Activated CD4-positive, alpha-beta T cell treated with anti-CD3 and anti-CD28 coated beads for 48 hours (primary cell): Measurements from ENCODE around the gene CFAP100.

Source experiments
- DNase-seq: peaks from one replicate; pipeline ENCODE4 v3.0.0-alpha.2; 2020

CFAP100 gene

GRCh38 chr3:126377211-126377610 lies 17.5 kb upstream of the CFAP100 start:
- DNase-seq: no peak

GRCh38 chr3:126378341-126378751 lies 16.4 kb upstream of the CFAP100 start:
- no peak for DNase-seq

- DNase-seq: no peak
These were observed 14.5 kb upstream of the CFAP100 start for GRCh38 chr3:126380011-126380768.

DNA sequence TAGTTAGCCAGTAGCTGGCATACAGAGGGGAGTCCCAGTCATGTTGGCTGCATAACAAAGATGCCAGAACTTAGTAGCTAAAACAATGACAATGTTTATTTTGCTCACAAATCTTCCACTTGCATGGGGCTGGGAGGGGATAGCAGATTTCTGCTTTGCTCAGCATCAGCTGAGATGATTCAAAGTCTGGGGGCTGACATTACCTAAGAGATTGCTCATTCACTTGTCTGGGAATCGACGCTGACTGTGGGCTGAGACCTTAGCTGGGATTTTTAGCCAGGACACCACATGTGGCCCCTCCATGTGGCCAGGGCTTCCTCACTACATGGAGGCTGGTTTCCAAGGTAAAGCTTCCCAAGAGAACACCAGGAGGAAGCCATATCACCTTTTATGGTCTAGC lies 12.7 kb upstream of the CFAP100 start:
- DNase-seq: no peak

GRCh38 chr3:126389112-126389793 lies 5.5 kb upstream of the CFAP100 start:
- peak; percentile 61 for DNase-seq

- DNase-seq: no peak
These were observed 4.9 kb upstream of the CFAP100 start for GRCh38 chr3:126389794-126390146.

- DNase-seq: no peak
These were observed 4.5 kb upstream of the CFAP100 start for GRCh38 chr3:126390201-126390600.

DNA sequence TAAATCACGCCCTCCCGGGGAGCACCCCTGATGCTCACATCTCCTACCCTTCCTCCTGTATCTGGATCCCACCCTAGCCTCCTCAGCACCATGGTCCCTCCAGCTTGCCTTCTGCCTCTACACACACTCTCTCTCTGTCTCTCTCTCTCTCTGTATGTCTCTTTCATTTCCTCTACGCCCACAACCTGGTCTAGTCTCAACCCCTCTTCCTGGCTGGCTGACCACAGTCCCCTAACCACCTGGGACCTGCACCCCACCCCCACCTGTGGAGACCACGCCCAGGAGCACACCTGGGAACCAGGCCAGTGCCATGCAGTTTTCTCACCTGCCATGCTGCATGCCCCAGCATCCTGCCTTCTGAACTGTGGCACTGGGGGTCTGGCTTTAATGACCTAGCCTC lies 4.0 kb upstream of the CFAP100 start:
- no peak for DNase-seq

DNA sequence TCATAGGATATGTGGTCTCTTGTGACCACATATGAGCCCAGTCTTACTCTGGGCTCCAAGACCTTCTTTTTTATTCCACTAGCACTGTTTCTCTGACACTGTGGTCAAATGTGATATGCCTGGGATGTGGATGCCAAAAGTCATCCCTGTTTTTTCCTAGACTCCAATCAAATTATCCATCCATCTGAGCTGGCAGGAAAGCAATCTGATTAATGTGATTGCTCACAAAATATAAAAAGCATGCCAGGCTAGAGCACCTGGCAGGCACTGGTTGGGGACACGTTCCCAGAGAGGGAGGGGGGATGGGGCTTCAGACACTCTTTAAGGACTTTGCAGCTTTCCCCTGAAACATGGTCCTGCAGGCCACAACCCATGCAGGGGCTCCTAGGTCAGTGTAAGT lies 3.1 kb upstream of the CFAP100 start:
- DNase-seq: no peak

DNA sequence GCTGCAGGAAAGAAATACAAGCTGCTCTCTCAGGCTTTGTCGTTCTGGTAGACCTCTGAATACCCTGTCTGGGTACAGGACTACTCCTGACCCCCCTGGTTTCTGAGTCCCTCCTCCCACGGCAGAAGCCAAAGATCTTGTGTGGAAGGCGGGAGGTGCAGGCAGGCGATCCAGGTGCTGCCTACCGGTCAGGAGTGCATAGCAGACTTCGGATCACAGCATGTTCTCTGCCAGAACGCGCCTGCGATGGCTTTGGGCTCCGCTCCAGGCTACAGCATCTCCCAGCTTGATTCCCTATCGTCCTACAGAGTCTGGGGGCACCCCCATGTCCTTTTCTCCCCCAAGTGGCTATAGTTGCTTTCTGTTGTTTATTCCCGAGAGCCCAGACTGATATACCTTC lies 2.5 kb upstream of the CFAP100 start:
- no peak for DNase-seq

GRCh38 chr3:126393563-126393962 lies 1.1 kb upstream of the CFAP100 start:
- DNase-seq: no peak

DNA sequence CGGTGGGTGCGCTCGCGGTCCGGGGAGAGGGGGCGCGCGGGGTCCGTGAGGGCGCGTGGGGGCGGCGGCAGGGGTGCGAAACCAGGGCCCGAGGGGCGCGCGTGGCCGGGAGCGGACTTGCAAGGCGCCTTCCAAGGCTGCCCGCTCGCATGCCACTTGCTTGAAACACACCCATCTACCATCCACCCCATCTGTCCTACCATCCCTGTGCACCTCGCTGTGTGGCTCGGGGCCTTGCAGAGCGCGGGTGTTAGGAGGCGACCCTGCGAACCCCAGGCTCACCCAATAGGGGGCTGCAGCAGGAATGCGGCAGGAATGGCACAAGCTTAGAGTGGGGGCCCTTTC lies 240 bp downstream of the CFAP100 start:
- DNase-seq: no peak

GRCh38 chr3:126395846-126396513 lies 1.3 kb downstream of the CFAP100 start:
- no peak for DNase-seq

DNA sequence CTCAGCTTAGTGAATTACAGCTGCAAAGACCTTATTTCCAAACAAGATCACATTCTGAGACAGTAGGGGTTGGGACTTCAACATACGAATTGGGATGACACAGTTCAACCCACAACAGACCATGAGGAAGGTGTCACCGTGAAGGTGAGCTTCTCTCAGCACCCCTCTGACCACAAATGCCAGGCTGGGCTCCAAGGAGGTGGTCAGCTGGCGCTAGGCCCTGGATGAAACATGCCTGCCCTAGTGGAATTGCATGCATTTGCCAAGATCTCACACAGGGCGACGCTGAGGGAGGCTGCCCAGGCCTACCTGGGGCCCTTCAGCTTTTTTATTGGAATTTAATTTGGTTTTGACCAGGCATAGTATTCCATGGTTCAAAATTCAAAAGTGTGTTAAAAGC lies 1.8 kb downstream of the CFAP100 start:
- DNase-seq: no peak

DNA sequence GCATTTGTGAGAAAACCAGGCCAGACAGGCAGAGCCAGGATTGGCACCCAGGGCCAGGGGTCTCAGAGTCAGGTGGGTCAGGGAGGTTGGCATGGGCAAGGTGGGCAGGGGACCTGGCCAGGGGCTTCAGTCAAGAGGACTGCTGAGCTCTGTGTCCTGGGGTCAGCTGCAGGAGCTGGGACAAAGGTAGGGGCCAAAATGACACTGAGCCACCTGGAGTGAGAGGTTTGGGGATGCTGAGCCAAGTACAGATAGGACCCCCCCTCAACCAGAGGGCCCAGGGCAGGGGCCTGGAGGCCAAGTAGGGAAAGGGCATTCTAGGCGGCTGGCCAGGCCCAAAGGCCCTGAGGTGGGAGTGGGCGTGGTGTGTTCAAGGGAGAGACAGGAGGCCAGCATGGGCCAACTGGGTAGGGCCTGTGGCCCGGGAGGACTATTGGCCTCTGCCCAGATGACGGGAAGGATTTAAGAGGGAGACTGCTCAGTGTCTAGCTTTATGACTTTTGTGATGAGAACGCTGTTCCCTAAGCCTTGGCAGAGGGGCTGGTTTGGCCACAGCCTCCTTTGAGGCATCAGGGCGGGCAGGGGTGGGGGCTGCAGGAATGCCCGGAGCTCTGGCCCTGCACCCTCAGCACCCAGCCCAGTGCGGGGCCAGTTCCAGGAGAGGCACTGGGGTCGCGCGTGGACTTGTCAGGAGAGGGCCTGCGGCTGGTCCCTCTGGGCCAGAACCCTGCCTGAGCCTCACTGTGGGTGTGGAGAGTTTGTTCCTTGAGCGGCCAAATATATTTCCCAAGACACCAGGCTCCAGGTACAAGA lies 3.1 kb downstream of the CFAP100 start:
- no peak for DNase-seq

DNA sequence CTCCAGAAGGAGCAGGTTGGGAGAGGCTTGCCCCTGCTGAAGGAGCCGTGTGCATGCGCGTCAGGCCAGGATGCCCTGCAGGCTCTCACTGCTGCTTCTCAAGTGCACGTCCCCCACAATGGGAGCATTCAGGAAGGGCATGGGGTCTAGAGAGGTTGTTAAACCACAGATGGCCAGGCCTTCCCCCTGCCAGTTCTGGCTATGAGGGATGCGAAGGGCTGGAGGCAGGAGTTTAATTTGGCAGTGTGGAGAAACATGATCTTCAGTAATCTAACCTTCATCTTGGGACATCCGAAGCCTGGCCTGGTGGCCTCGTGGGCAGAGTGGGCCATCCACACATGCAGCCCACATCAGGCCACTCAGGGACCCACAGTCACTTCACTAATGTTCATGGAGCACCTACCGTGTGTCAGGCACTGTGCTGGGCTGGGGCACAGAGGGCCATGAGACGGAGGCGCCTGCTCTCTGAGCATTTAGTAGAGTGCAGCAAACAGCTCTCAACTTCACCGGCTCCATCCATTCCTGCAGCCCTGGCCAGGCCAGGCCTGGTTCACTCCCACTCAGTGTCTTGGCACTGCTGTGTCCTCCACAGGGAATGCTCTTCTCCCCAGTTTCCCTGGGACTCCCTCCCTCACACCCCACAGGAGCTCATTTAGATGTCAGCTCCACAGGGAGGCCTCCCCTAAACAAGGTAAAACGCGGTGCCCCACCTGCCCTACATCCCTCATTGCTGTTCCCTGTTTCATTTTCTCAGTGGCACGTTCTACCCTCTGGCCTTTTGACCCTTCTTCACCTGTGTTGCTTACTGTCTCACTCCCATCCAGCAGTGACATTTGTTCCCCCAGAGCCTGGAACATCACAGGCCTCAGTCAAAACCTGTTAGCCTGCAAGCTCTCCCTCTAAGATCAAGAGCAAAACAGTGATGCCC lies 4.0 kb downstream of the CFAP100 start:
- DNase-seq: no peak

DNA sequence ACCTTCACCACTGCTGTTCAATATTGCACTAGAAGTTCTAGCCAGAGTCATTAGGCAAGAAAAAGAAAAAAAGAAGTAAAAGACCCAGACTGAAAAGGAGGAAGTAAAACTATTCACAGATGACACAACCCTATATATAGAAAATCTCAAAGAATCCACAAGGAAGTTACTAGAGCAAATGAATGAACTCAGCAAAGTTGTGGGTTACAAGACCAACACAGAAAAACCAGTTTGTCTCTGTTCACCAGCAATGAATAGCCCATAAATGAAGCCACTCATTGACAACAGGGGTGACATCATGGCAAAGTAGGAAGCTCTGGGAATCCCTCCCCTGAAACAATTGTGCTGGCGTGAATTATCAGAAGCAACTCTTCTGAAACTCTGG lies 4.6 kb downstream of the CFAP100 start:
- no peak for DNase-seq

DNA sequence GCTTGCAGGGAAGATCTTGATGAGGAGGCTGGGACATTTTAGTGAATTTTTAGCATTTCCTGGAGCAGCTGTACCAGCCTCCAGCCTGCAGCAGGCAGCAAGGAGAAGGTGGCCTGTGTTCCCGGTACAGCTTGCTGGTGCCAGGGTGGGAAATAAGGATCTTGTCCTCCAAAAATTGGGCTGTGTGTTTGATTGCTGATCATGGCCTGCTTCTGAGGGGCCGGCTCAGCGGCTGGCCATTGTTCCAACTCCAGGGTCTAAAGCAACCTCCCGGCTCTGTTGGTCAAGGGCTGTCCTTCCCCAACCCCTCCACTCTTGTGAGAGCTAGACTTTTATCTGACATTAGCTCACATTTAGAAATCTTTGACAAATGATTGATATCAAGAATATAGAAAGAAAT lies 5.0 kb downstream of the CFAP100 start:
- DNase-seq: no peak

DNA sequence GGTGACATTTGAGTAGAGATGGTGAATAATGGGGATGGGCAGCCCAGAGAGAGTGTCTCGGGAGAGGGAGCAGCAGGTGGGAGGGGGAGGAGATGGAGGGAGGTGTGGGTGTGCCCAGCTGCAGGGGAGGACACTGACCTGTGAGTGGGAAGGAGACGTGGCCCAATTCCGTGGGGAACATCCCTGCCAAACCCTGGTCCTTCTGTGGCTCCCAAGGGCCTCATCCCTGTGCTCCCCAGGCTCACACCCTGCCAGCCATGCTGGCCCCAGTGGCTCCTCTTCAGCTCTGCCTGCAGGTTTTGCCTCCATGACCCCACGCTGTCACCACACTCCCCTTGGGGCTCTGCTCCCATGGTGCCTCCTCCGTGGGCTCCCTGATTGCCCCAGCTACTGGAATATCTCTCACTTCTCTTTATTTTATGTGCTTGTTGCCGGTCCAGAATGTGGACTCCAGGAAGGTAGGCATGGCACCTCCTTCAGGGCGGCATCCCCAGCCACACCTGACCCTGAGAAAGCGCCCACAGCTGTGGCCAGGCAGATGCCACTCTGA lies 7.0 kb downstream of the CFAP100 start:
- no peak for DNase-seq

DNA sequence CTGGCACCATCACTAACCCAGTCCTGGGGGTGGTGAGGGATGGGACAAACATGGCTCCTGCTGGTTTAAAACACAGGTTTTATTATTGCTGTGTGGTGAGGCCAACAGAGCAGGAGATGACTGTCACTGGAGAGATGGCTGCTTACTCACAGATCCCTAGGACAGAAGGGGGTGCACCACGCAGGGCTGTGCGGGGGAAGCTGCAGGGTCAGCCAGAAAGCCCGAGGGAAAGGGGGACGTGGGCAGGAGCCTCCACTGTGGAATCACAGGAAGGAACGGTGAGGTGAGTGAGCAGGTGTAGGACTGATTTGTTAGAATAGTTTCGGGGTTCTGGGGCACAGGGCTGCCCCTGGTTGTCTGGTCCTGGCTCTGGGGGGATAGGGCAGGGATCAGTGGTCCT lies 7.5 kb downstream of the CFAP100 start:
- DNase-seq: no peak

- DNase-seq: no peak
These were observed 8.1 kb downstream of the CFAP100 start for GRCh38 chr3:126402666-126403302.
